ENCODE results near the gene LSS.

DNA sequence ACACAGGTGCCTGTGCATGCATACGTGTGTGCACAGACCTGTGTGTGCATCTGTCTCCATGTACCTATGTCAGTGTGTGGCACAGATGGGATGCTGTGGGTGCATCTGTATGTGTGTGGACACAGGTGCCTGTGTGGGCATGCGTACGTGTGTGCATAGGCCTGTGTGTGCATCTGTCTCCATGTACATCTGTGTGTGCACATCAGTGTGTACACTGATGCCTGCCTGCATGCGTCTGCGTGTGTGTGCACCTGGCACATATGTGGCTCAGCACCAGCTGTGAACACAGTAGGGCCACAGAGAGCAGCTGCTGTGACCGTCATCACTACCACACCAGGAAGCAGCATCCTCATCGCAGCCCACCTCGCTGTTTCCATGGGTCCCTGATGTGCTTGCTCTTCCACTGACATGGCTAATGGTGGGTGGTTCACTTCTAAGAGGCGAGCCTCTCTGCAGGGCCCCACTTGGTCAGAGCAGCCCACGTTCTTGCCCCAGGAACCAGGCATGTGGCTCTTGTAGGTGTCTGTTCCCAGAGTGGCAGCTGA lies 34.7 kb downstream of the LSS start:
- TF ChIP-seq, protein P1, sequence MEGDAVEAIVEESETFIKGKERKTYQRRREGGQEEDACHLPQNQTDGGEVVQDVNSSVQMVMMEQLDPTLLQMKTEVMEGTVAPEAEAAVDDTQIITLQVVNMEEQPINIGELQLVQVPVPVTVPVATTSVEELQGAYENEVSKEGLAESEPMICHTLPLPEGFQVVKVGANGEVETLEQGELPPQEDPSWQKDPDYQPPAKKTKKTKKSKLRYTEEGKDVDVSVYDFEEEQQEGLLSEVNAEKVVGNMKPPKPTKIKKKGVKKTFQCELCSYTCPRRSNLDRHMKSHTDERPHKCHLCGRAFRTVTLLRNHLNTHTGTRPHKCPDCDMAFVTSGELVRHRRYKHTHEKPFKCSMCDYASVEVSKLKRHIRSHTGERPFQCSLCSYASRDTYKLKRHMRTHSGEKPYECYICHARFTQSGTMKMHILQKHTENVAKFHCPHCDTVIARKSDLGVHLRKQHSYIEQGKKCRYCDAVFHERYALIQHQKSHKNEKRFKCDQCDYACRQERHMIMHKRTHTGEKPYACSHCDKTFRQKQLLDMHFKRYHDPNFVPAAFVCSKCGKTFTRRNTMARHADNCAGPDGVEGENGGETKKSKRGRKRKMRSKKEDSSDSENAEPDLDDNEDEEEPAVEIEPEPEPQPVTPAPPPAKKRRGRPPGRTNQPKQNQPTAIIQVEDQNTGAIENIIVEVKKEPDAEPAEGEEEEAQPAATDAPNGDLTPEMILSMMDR (conservative IDR thresholded peaks at IDR 0.05; ENCODE audit: low read length) = no peak
- no peak for TF ChIP-seq EZH2phosphoT487 (IDR thresholded peaks at IDR 0.05; ENCODE audit: borderline replicate concordance)
